HG02870 (cell line): ENCODE results near the gene OR5M8.

Source experiments
- ATAC-seq: cut with Tn5 transposase; IDR thresholded peaks from one replicate; pipeline ENCODE4 v1.9.1; 2021; ENCODE audit warnings: mild to moderate bottlenecking, moderate library complexity; ENCODE audit not compliant: unreplicated experiment

The OR5M8 gene

GRCh38 chr11:56491270-56491669 lies at the start of gene OR5M8:
Gene OR5M8, minus strand, starts transcription at chr11:56491370. Its CDS starts 0 bp downstream, at chr11:56491370.
- ATAC-seq, result no peak

- no peak for ATAC-seq
Measured at GRCh38 chr11:56533054-56533740, 42.0 kb upstream of the OR5M8 start.

GRCh38 chr11:56531856-56532255 lies 40.7 kb upstream of the OR5M8 start:
- ATAC-seq, result no peak

GRCh38 chr11:56522008-56522407 lies 30.8 kb upstream of the OR5M8 start:
- no peak for ATAC-seq

GRCh38 chr11:56513280-56513679 lies 22.1 kb upstream of the OR5M8 start:
- no peak for ATAC-seq

GRCh38 chr11:56509439-56509838 lies 18.3 kb upstream of the OR5M8 start:
- no peak for ATAC-seq

- no peak for ATAC-seq
Measured at GRCh38 chr11:56497010-56497409, 5.8 kb upstream of the OR5M8 start.

- ATAC-seq, result no peak
Measured at GRCh38 chr11:56495117-56495516, 3.9 kb upstream of the OR5M8 start.

- ATAC-seq, result no peak
Measured at GRCh38 chr11:56486801-56487200, 4.4 kb downstream of the OR5M8 start.

- ATAC-seq, result no peak
Measured at GRCh38 chr11:56474729-56475235, 16.4 kb downstream of the OR5M8 start.

- ATAC-seq, result no peak
Measured at GRCh38 chr11:56473252-56473651, 17.9 kb downstream of the OR5M8 start, which contains the start of gene OR5M3. Gene OR5M3, minus strand, starts transcription at chr11:56473352. Its CDS starts 2,855 bp downstream, at chr11:56470497.

- no peak for ATAC-seq
Measured at GRCh38 chr11:56457076-56457475, 34.1 kb downstream of the OR5M8 start.

GRCh38 chr11:56453521-56453920 lies 37.6 kb downstream of the OR5M8 start:
- no peak for ATAC-seq
